Glutamatergic neuron (in vitro differentiated cells): Measurements from ENCODE around the gene TOM1L2. TPM values are rescaled to one million over a fixed set of nuclear protein-coding genes. Genes with fewer than 3 reads are reported as not detected.
"Not testable (repeated sequence)": the region's sequence is repeated elsewhere in the genome, so short reads cannot be mapped to it uniquely, and the experiment has no call there.

Experiments
- DNase-seq: peaks from one replicate; pipeline ENCODE4 v3.0.0; 2022
- H3K27ac Mint-ChIP-seq: one replicate; pipeline ENCODE4 v1.8.0; 2020; ENCODE audit warnings: mild to moderate bottlenecking, mixed read lengths, inconsistent platforms; ENCODE audit not compliant: unreplicated experiment
- H3K27me3 Mint-ChIP-seq: one replicate; pipeline ENCODE4 v1.8.0; 2020; ENCODE audit warnings: mild to moderate bottlenecking, moderate library complexity, mixed read lengths, inconsistent platforms; ENCODE audit not compliant: unreplicated experiment
- H3K36me3 Mint-ChIP-seq: one replicate; pipeline ENCODE4 v1.8.0; 2020; ENCODE audit warnings: mild to moderate bottlenecking, mixed read lengths, inconsistent platforms; ENCODE audit not compliant: unreplicated experiment
- H3K4me1 Mint-ChIP-seq: one replicate; pipeline ENCODE4 v1.8.0; 2020; ENCODE audit warnings: mild to moderate bottlenecking, low read depth, mixed read lengths, inconsistent platforms; ENCODE audit not compliant: unreplicated experiment
- H3K4me3 Mint-ChIP-seq: one replicate; pipeline ENCODE4 v1.8.0; 2020; ENCODE audit warnings: mild to moderate bottlenecking, mixed read lengths, inconsistent platforms; ENCODE audit not compliant: unreplicated experiment
- H3K9me3 Mint-ChIP-seq: one replicate; pipeline ENCODE4 v1.8.0; 2020; ENCODE audit warnings: mild to moderate bottlenecking, moderate library complexity, mixed read lengths, inconsistent platforms; ENCODE audit not compliant: unreplicated experiment
- CTCF ChIP-seq: fragments of 200-600 bp; sonication (generic); IDR thresholded peaks from one replicate; pipeline ENCODE4 v1.5.0; 2021; ENCODE audit not compliant: partially characterized antibody, unreplicated experiment
- total RNA-seq: library from RNA; stranded (reverse); fragmentation: NEBNext Ultra II Directional; extraction: Animal tissue kit (Norgen Biotek cat#: 25700); gene quantifications from one replicate; pipeline ENCODE4 v1.2.1, GENCODE V29; 2021; ENCODE audit not compliant: unreplicated experiment

TOM1L2 gene
- total RNA-seq, 1 donor from 2014 or later = 62.8 TPM

- H3K36me3 Mint-ChIP-seq = no peaks in the 10 kb centered on the region
- peaks cover 7% of the 10 kb centered on the region for H3K27me3 Mint-ChIP-seq
- no peak overlapping the region for H3K4me3 Mint-ChIP-seq
- DNase-seq = no peak
- peaks cover 7% of the 10 kb centered on the region for H3K9me3 Mint-ChIP-seq
- peaks cover 21% of the 10 kb centered on the region for H3K4me1 Mint-ChIP-seq
- TF ChIP-seq CTCF = no peak
- H3K27ac Mint-ChIP-seq = no peak overlapping the region
Observed at GRCh38 chr17:17998934-17999333, 26.7 kb upstream of the TOM1L2 start.

GRCh38 chr17:17995887-17996286 lies 23.7 kb upstream of the TOM1L2 start:
- H3K27me3 Mint-ChIP-seq, DNase-seq, H3K36me3 Mint-ChIP-seq, H3K27ac Mint-ChIP-seq, H3K9me3 Mint-ChIP-seq, H3K4me3 Mint-ChIP-seq: not testable (repeated sequence)
- peaks cover 19% of the 10 kb centered on the region for H3K4me1 Mint-ChIP-seq

GRCh38 chr17:17994271-17995069 lies 22.3 kb upstream of the TOM1L2 start:
- Mint-ChIP-seq H3K36me3 (no peaks in the 10 kb centered on the region), H3K27me3 (peaks cover 2% of the 10 kb centered on the region), H3K9me3 (peaks cover 4% of the 10 kb centered on the region), H3K4me3 (no peak overlapping the region), H3K27ac (no peak overlapping the region), H3K4me1 (peaks cover 14% of the 10 kb centered on the region)
- peak; percentile 48 for DNase-seq
- TF ChIP-seq CTCF = no peak

GRCh38 chr17:17993852-17994251 lies 21.7 kb upstream of the TOM1L2 start:
- H3K4me1 Mint-ChIP-seq = peaks cover 11% of the 10 kb centered on the region
- no peak overlapping the region for H3K27ac Mint-ChIP-seq
- no peak overlapping the region for H3K4me3 Mint-ChIP-seq
- peaks cover 5% of the 10 kb centered on the region for H3K27me3 Mint-ChIP-seq
- H3K9me3 Mint-ChIP-seq = peaks cover 4% of the 10 kb centered on the region
- no peaks in the 10 kb centered on the region for H3K36me3 Mint-ChIP-seq
- no peak for TF ChIP-seq CTCF
- DNase-seq = no peak

GRCh38 chr17:17993366-17993765 lies 21.2 kb upstream of the TOM1L2 start:
- no peak overlapping the region for H3K4me3 Mint-ChIP-seq
- peaks cover 4% of the 10 kb centered on the region for H3K9me3 Mint-ChIP-seq
- H3K36me3 Mint-ChIP-seq = no peaks in the 10 kb centered on the region
- no peak for TF ChIP-seq CTCF
- H3K4me1 Mint-ChIP-seq = peaks cover 13% of the 10 kb centered on the region
- peaks cover 3% of the 10 kb centered on the region for H3K27me3 Mint-ChIP-seq
- H3K27ac Mint-ChIP-seq = no peak overlapping the region
- DNase-seq = no peak
